HG03159 (cell line): ENCODE results near the gene PTPRF.

Source experiments
- ATAC-seq: cut with Tn5 transposase; IDR thresholded peaks from one replicate; pipeline ENCODE4 v1.9.1; 2021; ENCODE audit warnings: mild to moderate bottlenecking, moderate library complexity; ENCODE audit not compliant: unreplicated experiment

The PTPRF gene

GRCh38 chr1:43573066-43573800 lies 42.5 kb downstream of the PTPRF start:
- no peak for ATAC-seq

GRCh38 chr1:43576521-43576920 lies 45.8 kb downstream of the PTPRF start:
- no peak for ATAC-seq

- no peak for ATAC-seq
Measured at GRCh38 chr1:43577655-43578542, 47.2 kb downstream of the PTPRF start.

- no peak for ATAC-seq
Measured at GRCh38 chr1:43580039-43580438, 49.4 kb downstream of the PTPRF start.

- no peak for ATAC-seq
Measured at GRCh38 chr1:43582162-43582566, 51.5 kb downstream of the PTPRF start.

GRCh38 chr1:43583058-43583457 lies 52.4 kb downstream of the PTPRF start:
- ATAC-seq, result no peak

GRCh38 chr1:43584204-43584603 lies 53.5 kb downstream of the PTPRF start:
- ATAC-seq, result no peak

GRCh38 chr1:43585557-43585956 lies 54.9 kb downstream of the PTPRF start:
- ATAC-seq, result no peak

- ATAC-seq, result no peak
Measured at GRCh38 chr1:43586136-43586731, 55.6 kb downstream of the PTPRF start.

- ATAC-seq, result no peak
Measured at GRCh38 chr1:43587001-43587400, 56.3 kb downstream of the PTPRF start.

GRCh38 chr1:43587594-43587993 lies 56.9 kb downstream of the PTPRF start:
- no peak for ATAC-seq

GRCh38 chr1:43588592-43588991 lies 57.9 kb downstream of the PTPRF start:
- ATAC-seq, result no peak

- ATAC-seq, result no peak
Measured at GRCh38 chr1:43590388-43590925, 59.8 kb downstream of the PTPRF start.

- ATAC-seq, result no peak
Measured at GRCh38 chr1:43591181-43591580, 60.5 kb downstream of the PTPRF start.

GRCh38 chr1:43592051-43592665 lies 61.5 kb downstream of the PTPRF start:
- no peak for ATAC-seq

GRCh38 chr1:43592974-43593683 lies 62.4 kb downstream of the PTPRF start:
- no peak for ATAC-seq

GRCh38 chr1:43596579-43596978 lies 65.9 kb downstream of the PTPRF start:
- no peak for ATAC-seq

- ATAC-seq, result no peak
Measured at GRCh38 chr1:43597028-43597427, 66.3 kb downstream of the PTPRF start.

- no peak for ATAC-seq
Measured at GRCh38 chr1:43597721-43598120, 67.0 kb downstream of the PTPRF start.

- ATAC-seq, result no peak
Measured at GRCh38 chr1:43598622-43599021, 67.9 kb downstream of the PTPRF start.
